ENCODE measurements around the gene AZIN2.
A peak's percentile ranks its signal among the peaks of the same experiment; 100 is the strongest.

Gene AZIN2

DNA sequence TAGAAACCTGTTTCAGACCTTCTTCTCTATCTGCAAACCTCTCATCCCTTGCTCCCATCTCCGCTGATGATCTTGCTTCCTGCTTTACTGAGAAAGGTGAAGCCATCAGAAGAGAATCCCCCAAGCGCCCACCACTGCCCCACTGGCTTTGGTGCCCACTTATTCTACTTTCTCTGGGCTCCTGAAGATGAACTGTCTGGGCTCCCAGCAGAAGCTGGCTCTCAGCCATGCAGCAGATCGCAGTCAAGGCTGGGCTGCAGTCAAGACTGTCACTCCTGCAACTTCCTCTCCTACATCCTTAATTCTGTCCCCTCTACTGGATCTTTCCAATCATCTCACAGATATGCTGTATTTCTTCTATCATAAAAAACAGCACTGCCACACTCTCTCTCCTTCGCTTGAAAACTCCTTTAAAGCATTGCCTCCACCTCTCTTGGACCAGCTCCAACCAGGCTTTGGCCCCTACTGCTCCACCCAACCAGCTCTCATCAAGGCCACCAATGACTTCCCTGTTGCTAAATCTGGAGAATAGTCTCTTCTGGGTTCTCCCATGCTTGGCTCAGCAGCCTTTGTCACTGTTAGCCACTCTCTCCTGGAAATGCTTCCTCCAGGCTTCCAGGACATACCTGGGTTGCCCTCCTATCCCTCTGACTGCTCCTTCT is 75.1 kb downstream of the AZIN2 start:
- Histone ChIP-seq H3K27ac (no peak overlapping the region), H3K9me3 (ENCODE audit: low read depth, low read length) (no peaks in the 10 kb centered on the region), H3K9ac (ENCODE audit: insufficient read length) (no peak overlapping the region), H3K4me3 (no peak overlapping the region), H3K36me3 (ENCODE audit: insufficient read depth, low read length) (no peaks in the 10 kb centered on the region)
- DNase-seq (ENCODE audit: low read depth, low spot score) = no peak
- TF ChIP-seq POLR2AphosphoS5 (IDR thresholded peaks at IDR 0.05; ENCODE audit: borderline replicate concordance, low read depth, low read length) (no peak), FOXP2 (optimal IDR thresholded peaks at IDR 0.05; ENCODE audit: control extremely low read depth, extremely low read length, insufficient read depth) (no peak), EZH2 (IDR thresholded peaks at IDR 0.05) (no peak)

DNA sequence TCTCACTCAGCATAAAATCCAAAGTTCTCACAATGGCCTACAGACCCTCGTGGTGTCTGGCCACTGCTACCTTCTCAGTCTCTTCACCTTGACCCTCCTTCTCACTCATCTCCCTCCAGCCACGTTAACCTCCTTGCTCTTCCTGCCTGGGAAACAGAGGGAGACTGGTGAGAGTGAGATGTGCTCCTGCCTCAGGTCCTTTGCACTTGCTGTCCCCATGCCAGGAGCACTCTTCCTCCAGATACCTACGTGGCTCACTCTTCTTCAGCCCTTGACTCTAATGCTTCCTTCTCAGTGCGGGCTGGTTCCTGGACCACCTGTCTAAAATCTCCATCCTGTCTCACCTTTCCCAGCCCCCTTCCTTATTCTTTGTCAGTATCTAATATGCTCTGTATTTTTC is 76.2 kb downstream of the AZIN2 start:
- Histone ChIP-seq H3K27ac (no peak overlapping the region), H3K9me3 (ENCODE audit: low read depth, low read length) (no peaks in the 10 kb centered on the region), H3K36me3 (ENCODE audit: insufficient read depth, low read length) (no peaks in the 10 kb centered on the region), H3K9ac (ENCODE audit: insufficient read length) (no peak overlapping the region), H3K4me3 (no peak overlapping the region)
- no peak for DNase-seq (ENCODE audit: low read depth, low spot score)
- TF ChIP-seq EZH2 (IDR thresholded peaks at IDR 0.05) (no peak), FOXP2 (optimal IDR thresholded peaks at IDR 0.05; ENCODE audit: control extremely low read depth, extremely low read length, insufficient read depth) (no peak), POLR2AphosphoS5 (IDR thresholded peaks at IDR 0.05; ENCODE audit: borderline replicate concordance, low read depth, low read length) (no peak)

DNA sequence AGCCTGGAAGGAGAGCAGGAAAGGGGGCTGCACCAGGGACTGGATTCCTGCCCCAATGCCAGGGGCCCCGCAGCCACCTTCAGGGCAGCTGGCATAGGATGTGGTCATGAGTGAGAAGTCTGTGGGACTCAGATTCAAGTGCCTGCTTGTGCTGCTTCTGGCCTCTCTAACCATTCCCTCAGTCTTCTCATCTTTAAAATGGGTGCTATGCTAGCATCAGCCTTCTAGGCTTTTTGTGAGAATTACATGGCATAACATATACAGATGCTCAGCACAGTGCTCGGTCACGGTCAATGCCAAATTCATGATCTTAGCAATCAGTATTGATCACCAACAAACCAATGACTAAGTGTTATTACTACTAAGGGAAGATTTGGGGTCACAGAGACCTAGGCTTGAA is 77.4 kb downstream of the AZIN2 start:
- H3K9me3 ChIP-seq (ENCODE audit: low read depth, low read length) = no peaks in the 10 kb centered on the region
- no peak for DNase-seq (ENCODE audit: low read depth, low spot score)

DNA sequence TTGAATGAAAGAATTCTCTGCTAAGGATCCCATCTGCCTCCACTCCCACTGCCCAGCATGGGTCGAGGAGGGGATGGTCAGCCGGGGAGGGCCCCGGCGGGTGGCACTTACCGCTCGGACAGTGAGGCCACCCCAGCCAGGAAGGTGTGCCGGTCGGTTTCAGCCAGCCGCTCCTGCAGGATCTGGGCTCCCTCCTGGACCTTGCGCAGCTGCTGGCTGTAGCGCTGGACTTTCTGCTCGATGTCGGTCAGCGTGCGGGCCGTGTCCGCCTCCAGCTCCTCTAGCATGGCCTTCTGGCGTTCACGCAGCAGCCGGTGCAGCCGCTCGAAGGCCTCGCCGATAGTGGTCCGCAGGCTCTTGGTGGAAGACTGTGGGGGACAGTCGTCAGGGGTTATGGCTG is 78.6 kb downstream of the AZIN2 start:
- Histone ChIP-seq H3K36me3 (ENCODE audit: insufficient read depth, low read length) (no peaks in the 10 kb centered on the region), H3K9me3 (ENCODE audit: low read depth, low read length) (no peaks in the 10 kb centered on the region), H3K4me3 (no peak overlapping the region), H3K9ac (ENCODE audit: insufficient read length) (no peak overlapping the region), H3K27ac (no peak overlapping the region)
- no peak for DNase-seq (ENCODE audit: low read depth, low spot score)
- TF ChIP-seq POLR2AphosphoS5 (IDR thresholded peaks at IDR 0.05; ENCODE audit: borderline replicate concordance, low read depth, low read length) = no peak
- no peak for TF ChIP-seq FOXP2 (optimal IDR thresholded peaks at IDR 0.05; ENCODE audit: control extremely low read depth, extremely low read length, insufficient read depth)
- TF ChIP-seq EZH2 (IDR thresholded peaks at IDR 0.05) = no peak

More for the DNA sequence above, 77.4 kb downstream of the AZIN2 start:
- no peaks in the 10 kb centered on the region for H3K36me3 ChIP-seq (ENCODE audit: insufficient read depth, low read length)
- TF ChIP-seq POLR2AphosphoS5 (IDR thresholded peaks at IDR 0.05; ENCODE audit: borderline replicate concordance, low read depth, low read length) = no peak
- TF ChIP-seq FOXP2 (optimal IDR thresholded peaks at IDR 0.05; ENCODE audit: control extremely low read depth, extremely low read length, insufficient read depth) = no peak
- no peak for TF ChIP-seq EZH2 (IDR thresholded peaks at IDR 0.05)
- H3K4me3 ChIP-seq = no peak overlapping the region
- no peak overlapping the region for H3K9ac ChIP-seq (ENCODE audit: insufficient read length)
- H3K27ac ChIP-seq = no peak overlapping the region

DNA sequence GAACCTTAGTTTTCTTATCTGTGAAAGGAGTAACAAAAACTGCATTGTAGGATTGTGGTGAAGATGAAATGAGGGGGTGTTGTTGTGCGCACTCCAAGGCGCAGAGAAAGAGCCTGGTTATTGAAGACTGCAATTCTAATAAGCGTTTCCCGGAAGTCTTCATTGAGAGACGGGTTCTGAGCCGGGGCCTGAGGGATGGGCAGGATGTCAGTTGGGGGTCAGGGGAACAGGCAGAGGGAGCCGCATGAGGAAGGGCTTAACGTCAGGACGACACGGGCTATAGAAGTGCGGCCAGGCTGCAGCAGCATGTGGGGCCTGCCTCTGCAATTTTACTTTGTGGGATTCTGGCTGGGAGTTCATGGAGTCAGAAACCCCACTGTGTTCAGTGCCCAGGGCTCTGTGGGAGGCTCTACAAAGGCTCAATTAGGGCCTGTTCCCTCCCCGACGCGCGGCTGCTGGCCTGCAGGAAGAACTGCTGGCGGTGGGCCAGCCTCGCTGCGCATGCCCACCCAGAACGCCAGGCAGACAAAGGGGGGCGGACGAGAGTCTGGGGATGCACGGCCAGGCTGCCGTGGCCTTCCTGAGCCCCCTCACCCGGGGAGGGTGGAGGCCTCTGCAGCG is 80.2 kb downstream of the AZIN2 start:
- Histone ChIP-seq H3K4me3 (peak overlapping the region; percentile 26; the same call in 1 of the 2 replicates), H3K9ac (ENCODE audit: insufficient read length) (peak overlapping the region; percentile 29), H3K36me3 (ENCODE audit: insufficient read depth, low read length) (no peaks in the 10 kb centered on the region), H3K27ac (no peak overlapping the region), H3K9me3 (ENCODE audit: low read depth, low read length) (no peaks in the 10 kb centered on the region)
- DNase-seq (ENCODE audit: low read depth, low spot score) = no peak
- TF ChIP-seq POLR2AphosphoS5 (IDR thresholded peaks at IDR 0.05; ENCODE audit: borderline replicate concordance, low read depth, low read length) = peak; percentile 34; the same call in 1 of the 2 replicates
- TF ChIP-seq FOXP2 (optimal IDR thresholded peaks at IDR 0.05; ENCODE audit: control extremely low read depth, extremely low read length, insufficient read depth) = no peak
- no peak for TF ChIP-seq EZH2 (IDR thresholded peaks at IDR 0.05)

DNA sequence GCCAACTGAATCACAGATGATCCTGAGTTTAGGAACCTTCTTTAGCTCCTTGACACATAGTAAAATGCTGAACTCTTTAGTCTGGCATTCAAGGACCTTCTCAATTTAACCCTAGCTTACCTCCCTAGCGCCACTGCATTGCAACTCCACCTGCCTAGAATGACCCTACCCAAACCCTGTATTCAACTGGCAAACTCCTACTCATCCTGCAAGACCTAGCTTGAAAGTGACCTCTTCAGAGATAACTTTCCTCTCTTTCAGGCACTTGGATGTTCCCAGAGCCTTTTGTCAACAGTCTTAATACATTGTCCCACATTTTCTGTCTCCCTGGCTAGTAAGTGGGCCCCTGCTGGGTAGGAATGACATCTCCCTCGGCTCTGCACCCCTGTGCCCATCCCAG is 81.2 kb downstream of the AZIN2 start:
- Histone ChIP-seq H3K36me3 (ENCODE audit: insufficient read depth, low read length) (no peaks in the 10 kb centered on the region), H3K9me3 (ENCODE audit: low read depth, low read length) (no peaks in the 10 kb centered on the region), H3K9ac (ENCODE audit: insufficient read length) (no peak overlapping the region), H3K27ac (no peak overlapping the region), H3K4me3 (no peak overlapping the region)
- DNase-seq (ENCODE audit: low read depth, low spot score) = no peak
- TF ChIP-seq FOXP2 (optimal IDR thresholded peaks at IDR 0.05; ENCODE audit: control extremely low read depth, extremely low read length, insufficient read depth) (no peak), POLR2AphosphoS5 (IDR thresholded peaks at IDR 0.05; ENCODE audit: borderline replicate concordance, low read depth, low read length) (no peak), EZH2 (IDR thresholded peaks at IDR 0.05) (no peak)

DNA sequence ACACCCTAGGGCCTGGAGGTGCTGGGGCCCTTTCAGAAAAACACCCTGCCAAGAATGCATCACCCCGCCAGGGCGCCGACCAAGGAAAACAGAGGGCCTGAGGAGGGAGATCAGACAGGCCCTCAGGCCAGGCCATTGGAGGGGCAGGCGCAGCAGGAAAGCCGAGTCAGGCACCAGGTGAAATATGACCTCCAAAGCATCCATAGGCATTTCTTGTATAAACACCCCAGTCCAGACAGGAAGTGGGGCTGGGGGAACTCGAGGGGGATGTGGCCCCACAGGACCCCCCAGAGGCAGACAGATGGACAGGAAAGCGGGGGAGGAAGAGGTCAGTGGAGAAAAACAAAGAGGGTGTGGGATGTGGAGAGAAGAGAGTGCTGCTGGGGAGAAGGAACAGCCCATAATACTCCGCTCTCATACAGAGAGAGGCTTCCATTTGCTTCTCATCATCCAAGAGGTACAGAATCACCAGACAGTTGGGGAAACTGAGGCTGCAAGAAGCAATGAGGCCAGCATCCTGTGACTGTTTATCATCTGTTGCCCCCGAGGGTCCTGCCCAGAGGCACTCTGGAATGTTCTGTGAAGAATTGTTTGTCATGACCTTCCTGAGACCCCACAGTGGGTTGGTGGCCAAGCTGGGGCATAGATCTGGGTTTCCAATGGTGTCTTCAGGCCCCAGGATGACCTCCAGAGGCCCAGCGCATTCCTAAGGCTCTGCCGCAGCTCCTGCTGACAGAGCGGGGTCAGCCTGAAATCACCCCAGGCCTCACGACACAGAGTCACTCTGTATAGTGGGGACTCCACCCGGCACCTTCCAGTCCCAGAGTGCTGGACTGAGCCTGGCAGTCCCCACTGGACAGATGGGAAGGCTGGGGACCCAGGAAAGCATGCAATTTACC is 82.9 kb downstream of the AZIN2 start:
- no peak overlapping the region for H3K27ac ChIP-seq
- TF ChIP-seq FOXP2 (optimal IDR thresholded peaks at IDR 0.05; ENCODE audit: control extremely low read depth, extremely low read length, insufficient read depth) (no peak), EZH2 (IDR thresholded peaks at IDR 0.05) (no peak), POLR2AphosphoS5 (IDR thresholded peaks at IDR 0.05; ENCODE audit: borderline replicate concordance, low read depth, low read length) (no peak)
- DNase-seq (ENCODE audit: low read depth, low spot score) = no peak
- H3K9ac ChIP-seq (ENCODE audit: insufficient read length) = no peak overlapping the region
- H3K36me3 ChIP-seq (ENCODE audit: insufficient read depth, low read length) = no peaks in the 10 kb centered on the region
- H3K4me3 ChIP-seq = no peak overlapping the region
- no peaks in the 10 kb centered on the region for H3K9me3 ChIP-seq (ENCODE audit: low read depth, low read length)

DNA sequence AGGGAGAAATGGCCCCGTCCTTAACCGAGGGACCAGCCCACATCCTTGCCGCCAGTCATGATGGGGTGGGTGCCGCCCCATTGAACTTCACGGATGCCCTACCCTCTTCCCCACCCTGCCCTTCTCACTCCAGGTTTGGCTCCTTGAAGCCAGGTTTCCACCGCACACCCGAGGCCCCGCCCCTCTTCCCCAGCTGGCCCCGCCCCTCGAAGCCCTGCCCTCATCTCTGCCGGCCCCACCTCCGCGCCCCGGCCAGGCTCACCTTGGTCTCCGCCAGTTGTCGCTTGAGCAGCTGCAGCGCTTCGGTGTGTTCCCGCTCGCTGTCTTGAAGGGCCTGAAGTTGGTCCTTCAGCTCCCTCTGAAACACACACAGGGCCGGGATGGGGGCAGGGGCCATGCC is 84.3 kb downstream of the AZIN2 start:
- DNase-seq (ENCODE audit: low read depth, low spot score) = no peak
- no peak overlapping the region for H3K4me3 ChIP-seq
- H3K27ac ChIP-seq = no peak overlapping the region
- no peaks in the 10 kb centered on the region for H3K9me3 ChIP-seq (ENCODE audit: low read depth, low read length)
- H3K36me3 ChIP-seq (ENCODE audit: insufficient read depth, low read length) = no peaks in the 10 kb centered on the region
- no peak overlapping the region for H3K9ac ChIP-seq (ENCODE audit: insufficient read length)
- TF ChIP-seq POLR2AphosphoS5 (IDR thresholded peaks at IDR 0.05; ENCODE audit: borderline replicate concordance, low read depth, low read length) (no peak), EZH2 (IDR thresholded peaks at IDR 0.05) (no peak), FOXP2 (optimal IDR thresholded peaks at IDR 0.05; ENCODE audit: control extremely low read depth, extremely low read length, insufficient read depth) (no peak)

All from SK-N-MC (cell line).